Stimulated activated CD4-positive, alpha-beta T cell treated with anti-CD3 and anti-CD28 coated beads, Interleukin-12 subunit alpha, Interleukin-12 subunit beta, amount 100 ng/mL, for 24 hours (primary cell): ENCODE results near the gene FMOD.

Experiments
- DNase-seq, 2 experiments: peaks; one replicate each; pipeline ENCODE4 v3.0.0-alpha.2; 2020; ENCODE audit warnings: low read depth in 2 of 2

FMOD gene

DNA sequence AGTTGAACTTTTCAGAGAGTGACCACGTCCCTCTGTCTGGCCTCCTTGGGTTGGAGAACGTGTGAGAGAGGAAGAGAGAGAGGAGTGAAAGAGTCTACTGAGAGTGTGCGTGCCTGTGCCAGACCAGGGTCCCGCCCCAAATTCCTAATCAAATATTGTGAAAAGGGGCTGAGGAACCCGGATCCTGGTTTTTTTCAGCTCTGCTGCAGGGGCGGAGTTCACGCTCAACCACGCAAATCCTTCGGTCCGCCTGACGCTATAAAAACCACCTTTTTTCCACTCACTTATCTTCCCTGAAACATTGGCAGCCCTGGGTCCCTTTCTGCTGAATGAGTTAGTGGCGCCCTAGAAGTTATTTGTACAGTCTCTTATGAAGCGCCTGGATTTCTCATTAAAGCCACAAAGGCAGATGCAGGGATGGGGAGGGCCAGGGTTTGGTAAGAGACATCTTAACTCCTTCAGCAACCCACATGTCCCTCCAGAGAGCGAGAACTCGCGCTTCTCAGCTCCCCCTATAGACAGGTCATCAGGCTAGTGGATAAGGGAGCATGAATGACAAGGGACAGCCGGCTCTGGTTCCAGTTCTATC, at the start of gene FMOD:
FMOD (minus strand) TSS at position 86 of the 589 bp plus-strand sequence. CDS start 2,852 bp downstream, outside the sequence.
- no peak for DNase-seq

DNA sequence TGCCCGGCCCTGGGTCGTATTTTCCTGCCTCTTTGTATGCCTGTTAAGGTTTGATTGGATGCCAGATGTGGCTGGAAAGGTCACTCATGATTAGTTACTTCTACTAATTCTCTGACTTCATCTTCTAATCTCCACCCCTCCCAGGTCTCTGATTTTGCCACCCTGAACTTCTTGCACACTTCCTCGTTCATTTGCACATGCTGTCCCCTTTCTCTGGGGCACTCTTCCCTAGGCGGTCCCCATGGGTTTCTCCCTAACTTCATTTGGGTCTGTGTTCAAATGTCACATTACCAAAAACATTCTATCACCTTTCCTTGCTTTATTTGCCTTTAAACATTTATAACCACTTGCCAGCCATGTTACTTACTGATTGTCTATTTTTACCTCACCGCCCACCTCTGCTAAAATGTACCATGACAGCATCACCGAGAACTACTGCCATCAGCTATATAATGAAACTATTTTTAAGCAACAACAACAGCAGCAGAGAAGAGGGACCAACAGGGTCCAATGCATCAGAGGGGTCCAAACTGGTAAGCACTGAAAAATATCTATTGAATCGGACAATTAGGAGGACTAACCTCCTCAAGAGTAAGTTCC, 45.8 kb upstream of the FMOD start:
- DNase-seq = no peak

DNA sequence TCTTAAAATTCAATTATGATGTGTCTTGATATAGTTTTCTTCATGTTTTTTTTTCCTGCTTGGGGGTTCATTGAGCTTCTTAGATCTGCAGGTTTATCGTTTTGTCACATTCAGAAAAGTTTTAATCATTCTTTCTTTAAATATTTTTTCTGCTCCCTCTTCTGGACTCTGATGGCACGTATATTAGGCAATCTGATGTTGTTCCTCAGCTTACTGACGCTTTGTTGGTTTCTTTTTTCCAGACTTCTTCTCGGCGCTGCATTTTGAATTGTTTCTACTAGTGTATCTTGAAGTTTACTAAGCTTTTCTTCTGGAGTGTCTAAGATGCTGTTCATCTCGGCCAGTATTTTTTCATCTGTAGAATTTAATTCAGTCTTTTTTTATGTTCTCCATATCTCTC, 44.8 kb upstream of the FMOD start:
- DNase-seq = no peak

DNA sequence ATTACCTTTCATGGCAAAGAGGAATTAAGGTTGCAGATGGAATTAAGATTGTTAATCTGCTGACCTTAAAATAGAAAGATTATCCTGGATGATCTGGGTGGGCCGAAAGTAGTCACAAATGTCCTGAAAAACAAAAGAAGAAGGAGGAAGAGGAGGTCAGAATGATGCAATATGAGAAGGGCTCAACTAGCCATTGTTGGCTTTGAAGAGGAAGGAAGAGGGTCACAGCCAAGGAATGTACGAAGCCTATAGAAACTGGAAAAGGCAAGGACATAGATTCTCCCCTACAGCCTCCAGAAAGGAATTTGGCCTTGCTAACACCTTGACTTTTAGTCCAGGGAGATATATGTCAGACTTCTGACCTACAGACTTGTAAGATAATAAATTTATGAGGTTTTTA, 39.4 kb upstream of the FMOD start:
- no peak for DNase-seq

DNA sequence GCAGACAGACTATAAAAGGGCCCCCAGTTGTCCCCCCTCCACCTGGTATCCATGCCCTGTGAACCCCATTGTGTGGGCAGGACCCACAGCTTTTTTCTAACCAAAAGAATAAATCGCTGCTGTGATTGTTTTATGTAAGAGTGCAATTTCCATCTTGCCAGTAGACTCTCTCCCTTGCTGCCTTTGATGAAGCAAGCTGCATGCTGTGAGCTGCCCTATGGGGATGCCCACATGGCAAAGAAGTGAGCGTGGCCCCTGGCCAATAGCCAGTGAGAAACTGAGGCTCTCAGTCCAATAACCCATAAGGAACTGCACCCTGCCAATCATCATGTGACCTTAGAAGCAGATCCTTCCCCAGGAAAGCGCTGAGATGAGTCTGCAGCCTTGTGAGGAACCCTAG, 37.8 kb upstream of the FMOD start:
- no peak for DNase-seq

DNA sequence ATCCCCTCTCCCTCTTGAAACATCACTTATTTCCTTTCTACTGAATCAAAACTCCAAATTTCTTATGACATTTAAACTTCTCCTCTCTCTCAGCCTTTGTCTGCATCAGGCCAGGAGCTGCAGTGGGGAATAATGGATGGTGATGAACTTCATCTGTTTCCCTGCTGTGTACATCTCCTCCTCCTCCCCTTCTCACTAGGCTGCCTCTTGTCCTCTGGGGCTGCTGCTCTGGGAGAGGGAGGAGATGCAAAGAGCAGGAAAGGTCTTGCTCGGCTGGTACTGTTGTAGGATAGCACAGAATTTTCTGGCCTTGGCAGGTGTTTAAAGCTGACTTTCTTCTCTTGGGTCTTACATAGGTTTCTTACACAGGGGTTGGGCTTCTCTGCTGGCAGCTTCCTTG, 31.1 kb upstream of the FMOD start:
- no peak for DNase-seq

DNA sequence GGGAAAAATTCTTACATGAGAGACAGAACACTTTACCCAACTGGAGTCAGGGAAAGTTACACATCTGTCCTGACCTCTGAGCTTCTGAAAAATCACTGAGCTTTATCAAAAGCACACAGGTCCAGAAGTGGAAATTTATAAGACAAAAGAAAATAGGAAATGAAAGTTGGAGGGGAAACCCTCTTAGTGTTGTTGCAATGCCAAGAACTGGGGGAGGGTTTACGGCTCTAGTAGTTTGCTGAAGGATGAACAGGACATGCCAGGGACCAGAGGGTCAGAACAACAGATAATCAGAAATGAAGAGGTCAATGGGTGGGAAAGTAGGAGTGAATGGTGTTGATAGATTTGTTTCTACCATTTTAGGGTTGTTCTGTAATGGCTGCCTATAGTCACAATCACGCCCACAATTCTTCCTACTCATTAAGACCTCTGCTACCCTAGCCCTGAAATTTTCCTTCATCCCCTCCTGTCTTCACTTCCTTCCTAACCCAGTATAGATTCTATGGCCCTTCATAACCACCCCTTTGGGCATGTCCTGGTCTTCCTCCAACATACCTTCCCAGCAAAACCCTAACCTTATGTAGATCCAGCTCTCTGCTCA, 30.3 kb upstream of the FMOD start:
- DNase-seq = no peak

DNA sequence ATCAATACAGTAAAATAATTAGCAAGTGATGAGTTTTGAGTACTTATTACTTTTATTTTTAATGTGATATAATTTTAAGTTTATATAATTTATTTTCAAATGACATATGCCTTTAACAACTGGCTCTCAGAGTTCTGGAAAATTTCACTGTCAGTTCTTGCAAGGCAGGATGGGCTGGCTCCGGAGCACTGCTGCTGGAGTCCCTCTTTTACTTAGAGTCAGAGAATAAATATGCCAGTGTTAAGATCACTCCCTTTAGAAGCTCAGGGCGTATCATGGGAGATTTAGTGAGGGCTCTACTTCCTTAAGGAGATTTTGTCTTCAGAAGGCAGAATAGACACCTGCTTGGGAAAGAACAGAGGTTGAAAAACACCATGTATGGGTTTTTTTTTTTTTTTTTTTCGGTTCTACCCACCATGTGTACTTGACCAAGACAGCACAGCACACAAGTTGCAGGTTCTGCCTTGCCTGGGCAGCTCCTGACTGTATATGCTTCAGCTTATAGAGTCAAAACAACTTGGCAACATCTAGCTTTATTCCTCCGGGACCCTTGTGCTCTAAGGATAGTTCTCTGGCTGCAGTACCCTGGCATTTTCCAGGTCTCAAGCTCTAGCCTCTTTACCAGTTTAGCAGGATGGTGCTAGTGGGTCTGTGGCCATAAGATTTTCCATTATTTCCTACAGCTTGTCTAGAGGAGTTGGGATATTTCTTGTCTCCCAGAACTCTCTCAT, 29.7 kb upstream of the FMOD start:
- no peak for DNase-seq

DNA sequence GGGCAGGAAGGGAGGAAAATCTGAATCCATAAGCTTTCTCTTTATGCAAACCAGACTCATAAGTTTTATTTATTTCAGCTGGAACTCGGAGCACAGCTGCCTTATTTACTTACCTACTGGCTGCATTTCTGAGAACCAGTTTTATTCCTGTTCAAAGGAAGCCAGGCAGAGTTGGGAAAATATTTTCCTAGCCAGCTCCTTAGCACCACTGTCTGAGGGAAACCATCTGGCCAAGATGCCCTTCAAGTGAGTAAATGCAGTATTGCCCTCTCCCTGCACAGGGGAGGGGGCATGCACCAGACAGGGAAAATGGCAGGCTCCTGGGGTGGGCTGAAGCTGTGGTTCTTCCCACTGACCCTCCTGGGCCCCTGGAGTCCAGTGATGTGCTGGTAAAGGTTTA, 28.9 kb upstream of the FMOD start:
- DNase-seq = no peak

DNA sequence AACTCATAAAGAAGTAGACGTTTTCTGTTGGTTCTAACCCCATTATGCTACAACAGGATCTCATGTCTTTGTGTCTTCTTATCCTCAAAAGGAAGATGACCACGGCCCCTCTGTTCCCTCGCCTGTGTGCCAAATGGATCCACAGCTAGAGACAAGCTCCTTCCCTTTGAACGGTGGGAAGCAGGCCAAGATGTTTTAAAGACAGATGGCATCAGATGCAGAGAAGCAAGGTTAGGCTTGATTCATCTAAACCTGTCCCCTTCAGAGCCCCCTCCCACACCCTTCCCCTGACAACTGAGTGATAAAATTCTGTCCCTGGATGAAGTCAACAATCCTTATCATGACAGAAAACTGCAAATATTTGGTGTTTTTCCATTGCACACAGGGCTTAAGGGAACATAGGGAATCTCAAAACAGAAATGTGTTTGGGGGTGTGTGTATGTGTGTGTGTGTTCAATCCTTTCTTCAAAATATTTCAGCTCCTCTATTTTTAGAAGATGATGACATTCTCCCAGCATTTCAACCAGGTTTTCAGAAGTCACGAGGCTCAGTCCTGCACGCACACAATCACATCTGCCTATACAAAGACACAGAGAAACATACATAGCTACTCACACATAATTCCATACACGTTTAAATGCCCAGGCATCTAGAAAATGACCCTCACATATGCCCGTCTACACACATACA, 27.8 kb upstream of the FMOD start:
- DNase-seq = no peak

DNA sequence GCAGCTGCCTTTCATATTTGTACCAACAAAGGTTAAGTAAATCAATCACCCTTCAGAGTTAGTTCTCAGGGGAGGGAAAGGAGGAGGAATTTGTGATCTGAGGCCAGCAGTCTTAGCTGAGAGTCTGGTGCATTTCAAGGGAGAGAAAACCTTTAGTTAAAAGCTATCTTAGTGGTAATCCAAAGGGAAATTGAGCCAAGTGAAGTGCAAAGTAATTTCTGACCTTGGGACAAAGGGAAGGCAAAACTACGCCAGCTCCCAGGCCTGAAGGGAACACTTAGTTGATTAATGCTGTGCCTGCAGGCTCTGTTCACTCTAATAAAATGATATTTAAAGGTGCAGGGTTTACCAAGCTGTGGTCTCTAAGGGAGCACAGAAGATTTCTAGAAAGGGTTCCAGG, 23.1 kb upstream of the FMOD start:
- DNase-seq = no peak

DNA sequence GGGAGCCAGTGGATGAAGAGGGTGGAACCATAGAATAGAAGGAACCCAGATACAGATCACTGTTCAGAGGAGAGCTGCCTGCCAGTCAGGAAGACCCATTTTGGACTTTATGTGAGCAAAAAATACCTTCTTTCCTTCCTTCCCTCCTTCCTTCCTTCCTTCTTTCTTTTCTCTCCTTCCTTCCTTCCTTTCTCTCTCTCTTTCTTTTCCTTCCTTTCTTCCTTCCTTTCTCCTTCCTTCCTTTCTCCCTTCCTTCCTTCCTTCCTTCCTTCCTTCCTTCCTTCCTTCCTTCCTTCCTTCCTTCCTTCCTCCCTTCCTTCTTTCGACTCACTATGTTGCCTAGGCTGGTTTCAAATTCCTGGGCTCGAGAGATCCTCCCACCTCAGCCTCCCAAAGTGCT, 22.1 kb upstream of the FMOD start:
- DNase-seq = no peak

DNA sequence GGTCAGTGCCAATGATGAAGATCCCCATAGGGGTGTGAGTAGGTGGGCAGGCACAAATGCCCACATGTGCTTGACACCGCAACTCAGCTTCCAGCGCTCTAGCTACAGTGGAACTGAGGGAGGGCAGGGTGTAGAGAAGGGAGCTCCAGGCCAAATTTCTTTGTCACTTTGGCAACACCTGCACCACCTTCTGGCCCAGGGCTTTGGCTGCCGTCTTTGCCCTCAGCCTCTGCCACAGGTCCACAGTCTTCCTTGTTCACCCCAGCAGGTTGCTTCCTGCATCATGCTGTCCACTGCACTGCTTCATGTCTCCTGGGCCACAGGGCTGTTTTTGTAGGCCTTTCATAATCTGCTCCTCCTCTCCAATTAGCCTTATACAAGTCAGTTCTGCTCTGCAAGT, 20.4 kb upstream of the FMOD start:
- no peak for DNase-seq

DNA sequence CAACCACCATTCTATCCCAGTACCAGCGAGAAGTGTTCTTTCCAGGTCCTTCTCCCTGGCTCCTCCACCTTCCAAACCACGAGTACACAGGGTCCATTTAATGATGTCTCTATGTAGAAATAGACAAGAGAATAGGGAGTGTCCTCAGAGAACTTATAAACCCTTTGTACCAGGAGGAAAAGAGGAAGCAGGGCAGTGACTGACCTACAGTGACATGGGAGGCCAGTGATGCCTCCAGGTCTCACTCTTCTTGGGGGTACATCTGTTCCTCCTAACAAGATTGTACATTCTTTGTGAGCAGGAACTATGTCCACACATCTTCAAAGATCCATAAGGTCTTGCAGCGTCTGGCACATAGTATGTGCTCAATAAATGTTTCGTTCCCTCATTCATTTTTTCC, 18.7 kb upstream of the FMOD start:
- DNase-seq = no peak

DNA sequence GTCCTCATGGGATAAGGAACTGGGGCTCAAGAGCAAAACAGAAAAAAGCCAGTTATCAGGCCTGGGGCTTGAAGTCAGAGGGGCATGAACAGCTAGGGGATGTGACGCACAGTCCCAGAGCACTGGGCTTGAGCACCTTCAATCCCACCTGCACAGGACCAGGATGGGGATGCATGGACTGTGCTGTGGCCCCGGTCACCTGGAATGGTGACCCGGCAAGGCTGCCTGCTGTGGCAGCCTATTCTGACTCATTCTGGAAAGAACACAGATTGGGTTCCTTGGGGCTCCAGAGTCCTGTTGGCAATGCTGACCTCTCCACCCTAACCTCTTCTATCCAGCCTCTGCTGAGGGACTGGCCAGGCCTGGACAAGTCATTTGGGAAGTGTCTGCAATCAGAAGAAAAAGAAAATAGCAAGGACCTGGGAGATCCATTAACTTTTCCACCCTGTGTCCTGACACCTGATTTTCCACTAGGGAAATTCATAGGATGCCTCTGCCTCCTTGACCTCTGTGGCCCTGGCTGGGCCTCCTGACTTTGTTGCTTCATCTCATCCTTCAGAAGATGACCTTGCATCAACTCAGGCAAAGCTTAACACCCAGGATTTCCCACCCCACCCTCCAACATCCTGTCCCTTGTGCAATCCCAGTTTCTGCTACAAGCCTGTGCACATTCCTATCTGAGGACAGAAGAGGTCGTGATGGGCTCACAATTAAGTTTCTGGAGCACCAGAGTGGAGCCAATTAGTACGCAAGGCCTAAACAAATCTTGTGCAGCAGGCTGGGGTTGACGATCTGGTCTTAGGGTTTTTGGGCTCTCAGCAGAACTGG, 17.9 kb upstream of the FMOD start:
- no peak for DNase-seq

DNA sequence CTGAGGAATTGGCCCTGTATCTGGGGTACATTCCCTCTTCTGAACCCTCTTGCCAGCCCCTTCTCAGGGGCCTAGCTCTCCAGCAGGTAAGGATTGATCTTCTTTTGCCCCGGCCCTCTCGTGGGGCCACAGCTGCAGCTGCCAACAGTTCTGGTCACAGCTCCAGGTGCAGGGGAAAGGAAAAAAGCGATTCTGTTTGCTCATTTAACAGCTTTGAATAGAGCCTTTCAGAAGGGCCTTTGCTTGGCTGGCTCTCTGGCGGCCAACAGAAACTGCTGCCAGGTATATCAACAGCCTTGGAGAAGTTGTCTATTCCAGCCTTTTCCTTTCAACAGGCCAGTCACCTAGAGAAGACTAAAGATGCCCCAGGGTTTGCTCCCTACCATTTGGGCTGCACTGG, 16.1 kb upstream of the FMOD start:
- DNase-seq = no peak

DNA sequence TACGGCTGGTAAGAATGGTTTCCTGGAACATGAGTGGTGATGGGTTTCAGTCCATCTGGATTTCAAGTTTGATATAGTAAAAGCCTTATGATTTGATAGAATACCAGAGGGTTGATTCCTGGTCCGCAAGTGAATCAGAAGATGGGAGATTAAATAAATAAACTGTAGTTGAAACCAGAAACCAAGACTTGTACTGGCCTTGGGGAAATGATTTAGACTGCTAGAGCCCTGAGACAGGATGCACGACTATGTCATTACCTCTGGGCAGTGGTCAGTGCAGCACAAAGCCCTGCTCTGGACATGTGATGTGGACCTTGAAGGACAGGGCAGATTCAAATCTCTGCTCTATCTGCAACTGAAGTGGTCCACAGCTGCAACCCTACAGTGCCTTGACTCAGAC, 15.6 kb upstream of the FMOD start:
- DNase-seq = no peak

DNA sequence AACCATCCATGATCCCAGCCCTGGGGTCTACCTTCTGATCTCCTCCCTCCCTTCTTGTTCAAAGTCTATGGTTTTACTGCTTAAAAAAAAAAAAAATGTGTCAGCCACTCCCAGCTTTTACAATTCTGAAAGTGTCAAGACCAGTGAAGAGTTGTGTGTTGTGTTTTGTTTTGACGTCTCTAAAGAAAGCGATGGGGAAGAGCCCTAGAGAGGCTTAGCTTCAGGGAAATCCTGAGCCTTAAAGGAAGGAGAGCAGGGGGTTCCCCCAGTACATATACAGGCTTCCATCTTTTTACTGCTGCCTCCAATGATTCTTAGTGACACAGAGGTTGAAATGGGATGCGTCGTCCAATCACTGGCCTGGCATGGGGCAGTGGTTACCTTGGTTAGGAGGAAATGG, 13.9 kb upstream of the FMOD start:
- no peak for DNase-seq

DNA sequence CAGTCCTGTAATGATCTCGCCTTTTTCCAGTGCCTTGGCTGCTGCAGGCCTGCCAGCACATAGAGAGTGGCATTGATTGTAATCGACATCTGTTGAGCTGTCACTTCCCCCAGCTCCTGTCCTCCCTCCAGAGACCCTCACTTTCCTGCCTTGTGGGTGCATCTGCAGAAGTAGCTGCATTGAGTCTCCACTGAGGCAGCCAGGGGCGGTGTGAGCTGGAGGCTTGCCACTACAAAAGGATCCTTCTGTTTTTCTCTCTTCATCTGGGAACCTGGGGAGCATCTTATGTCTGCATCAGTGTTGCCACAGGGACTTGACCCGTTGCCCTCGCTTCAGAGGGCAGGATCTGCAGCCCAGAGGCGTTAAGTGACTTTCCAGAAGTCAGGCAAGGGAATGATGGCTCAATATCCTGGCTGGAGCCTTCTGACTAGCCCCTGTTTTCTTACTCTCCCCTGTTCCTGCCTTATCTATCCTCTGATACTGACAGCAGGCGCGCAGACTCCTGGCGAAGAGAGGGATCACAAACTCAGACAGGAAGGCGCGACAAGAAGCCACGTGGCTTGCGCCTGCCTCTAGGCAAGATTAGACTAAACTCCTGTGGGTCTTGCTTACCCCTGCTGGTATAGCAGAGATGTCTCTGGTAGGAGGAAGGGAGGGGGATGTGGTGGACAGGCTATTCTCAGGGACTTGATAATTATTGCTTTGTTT, 13.3 kb upstream of the FMOD start:
- DNase-seq = no peak

DNA sequence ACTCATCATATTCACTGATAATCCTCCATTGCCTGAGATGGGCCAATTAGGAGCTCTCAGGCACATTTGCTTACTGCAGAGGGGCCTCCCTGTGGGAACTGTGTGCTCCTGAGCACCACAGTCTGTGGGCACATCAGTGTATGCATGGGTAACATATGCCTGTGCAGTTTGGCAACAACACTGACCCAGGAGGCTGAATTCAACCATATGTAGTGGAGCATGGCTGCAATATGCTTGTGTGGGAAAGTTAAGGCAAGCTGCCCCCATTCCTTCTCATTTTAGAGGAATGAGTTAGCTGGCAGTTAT, 11.8 kb upstream of the FMOD start:
- no peak for DNase-seq
